Activated CD8-positive, alpha-beta memory T cell treated with anti-CD3 and anti-CD28 coated beads, Interleukin-2, amount 50 U/mL, for 48 hours (primary cell): ENCODE data around the gene ASB11.
"Not testable (repeated sequence)": the region's sequence is repeated elsewhere in the genome, so short reads cannot be mapped to it uniquely, and the experiment has no call there.

Experiments
- DNase-seq: peaks from one replicate; pipeline ENCODE4 v3.0.0-alpha.2; 2020

Gene ASB11

GRCh38 chrX:15315509-15315908 lies at the start of gene ASB11:
Gene ASB11 (minus strand): TSS chrX:15315640. CDS start chrX:15315605, 35 bp downstream.
- DNase-seq, result no peak

GRCh38 chrX:15359701-15360100 lies 44.3 kb upstream of the ASB11 start:
- DNase-seq, result no peak

- no peak for DNase-seq
Measured at GRCh38 chrX:15358533-15358932, 43.1 kb upstream of the ASB11 start.

GRCh38 chrX:15356444-15356843 lies 41.0 kb upstream of the ASB11 start:
- DNase-seq, result no peak

- no peak for DNase-seq
Measured at GRCh38 chrX:15350329-15350996, 35.0 kb upstream of the ASB11 start.

GRCh38 chrX:15349046-15349445 lies 33.6 kb upstream of the ASB11 start:
- DNase-seq, result no peak

- no peak for DNase-seq
Measured at GRCh38 chrX:15345976-15346375, 30.5 kb upstream of the ASB11 start.

GRCh38 chrX:15344106-15344505 lies 28.7 kb upstream of the ASB11 start:
- no peak for DNase-seq

GRCh38 chrX:15343075-15343476 lies 27.6 kb upstream of the ASB11 start:
- no peak for DNase-seq

- DNase-seq, result no peak
Measured at GRCh38 chrX:15340867-15341266, 25.4 kb upstream of the ASB11 start.

GRCh38 chrX:15336023-15336413 lies 20.6 kb upstream of the ASB11 start:
- no peak for DNase-seq

- DNase-seq, result peak; percentile 89
Measured at GRCh38 chrX:15335135-15336022, 19.9 kb upstream of the ASB11 start, which contains the start of gene PIGA. Gene PIGA (minus strand): TSS chrX:15335523. CDS start chrX:15331930, 3,593 bp downstream.

GRCh38 chrX:15334561-15334960 lies 19.1 kb upstream of the ASB11 start:
- DNase-seq, result no peak

GRCh38 chrX:15328821-15329220 lies 13.4 kb upstream of the ASB11 start:
- no peak for DNase-seq

- DNase-seq, result no peak
Measured at GRCh38 chrX:15328131-15328530, 12.7 kb upstream of the ASB11 start.

GRCh38 chrX:15322472-15322871 lies 7.0 kb upstream of the ASB11 start:
- DNase-seq, result no peak

GRCh38 chrX:15322072-15322471 lies 6.6 kb upstream of the ASB11 start:
- DNase-seq, result no peak

GRCh38 chrX:15321447-15321846 lies 6.0 kb upstream of the ASB11 start:
- DNase-seq, result no peak

GRCh38 chrX:15320297-15320696 lies 4.9 kb upstream of the ASB11 start:
- DNase-seq, result no peak

- no peak for DNase-seq
Measured at GRCh38 chrX:15319075-15319474, 3.6 kb upstream of the ASB11 start.

GRCh38 chrX:15314472-15314871 lies 968 bp downstream of the ASB11 start:
- no peak for DNase-seq

GRCh38 chrX:15311119-15311518 lies 4.3 kb downstream of the ASB11 start:
- DNase-seq, result no peak

- DNase-seq, result no peak
Measured at GRCh38 chrX:15310117-15310516, 5.3 kb downstream of the ASB11 start.

GRCh38 chrX:15305899-15306298 lies 9.5 kb downstream of the ASB11 start:
- not testable (repeated sequence) for DNase-seq
